K562 (cell line): ENCODE measurements around the gene SNX9. TPM values are rescaled to one million over a fixed set of nuclear protein-coding genes. Genes with fewer than 3 reads are reported as not detected.

Source experiments
- DPF2 ChIP-seq: fragments of 450-650 bp; IDR thresholded peaks from 2 replicates; pipeline ENCODE4 v1.6.1; 2016
- E2F4 ChIP-seq: sonication (generic); formaldehyde crosslinking; IDR thresholded peaks from 2 replicates; pipeline ENCODE4 v1.8.0; 2022; ENCODE audit warnings: mild to moderate bottlenecking, low read depth, missing genetic modification reagents
- FOXP4 ChIP-seq: sonication (generic); formaldehyde crosslinking; IDR thresholded peaks from 2 replicates; pipeline ENCODE4 v1.8.0; 2022; ENCODE audit warnings: mild to moderate bottlenecking, missing genetic modification reagents, borderline replicate concordance
- JUN ChIP-seq, 2 experiments: sonication (generic) in 1 of 2; formaldehyde crosslinking in 1 of 2; IDR thresholded peaks; 2 replicates each; pipeline versions ENCODE4 v1.6.1 to v1.8.0; 2012 to 2022; ENCODE audit warnings: borderline replicate concordance in 2 of 2, mild to moderate bottlenecking in 2 of 2, improper control_type of control experiment in 1 of 2, low read depth in 1 of 2, low read length in 1 of 2, missing genetic modification reagents in 1 of 2
- MCM2 ChIP-seq: fragments of 450-650 bp; IDR thresholded peaks from 2 replicates; pipeline ENCODE4 v1.6.1; 2017; ENCODE audit warnings: low read depth, mild to moderate bottlenecking
- MCM5 ChIP-seq: fragments of 450-650 bp; IDR thresholded peaks from 2 replicates; pipeline ENCODE4 v1.6.1; 2016; ENCODE audit warnings: low read depth
- MXI1 ChIP-seq: IDR thresholded peaks from 2 replicates; pipeline ENCODE4 v1.6.1; 2011; ENCODE audit warnings: low read depth, mild to moderate bottlenecking, improper control_type of control experiment, low read length
- NEUROD1 ChIP-seq: fragments of 150-350 bp; IDR thresholded peaks from 2 replicates; pipeline ENCODE4 v1.6.1; 2014; ENCODE audit warnings: borderline replicate concordance, low read length, low read depth; ENCODE audit not compliant: partially characterized antibody
- NFATC3 ChIP-seq: fragments of 450-650 bp; IDR thresholded peaks from 2 replicates; pipeline ENCODE4 v1.6.1; 2017; ENCODE audit warnings: mild to moderate bottlenecking
- PATZ1 ChIP-seq: fragments of 250-450 bp; sonication (Bioruptor Pico); IDR thresholded peaks from 2 replicates; pipeline ENCODE4 v1.5.0; 2020; ENCODE audit warnings: mild to moderate bottlenecking, borderline replicate concordance
- RNF219 ChIP-seq: fragments of 250-450 bp; sonication (Bioruptor Pico); IDR thresholded peaks from 2 replicates; pipeline ENCODE4 v1.5.0; 2022; ENCODE audit warnings: mild to moderate bottlenecking
- SMAD1 ChIP-seq: fragments of 150-350 bp; IDR thresholded peaks from 2 replicates; pipeline ENCODE4 v1.6.1; 2014; ENCODE audit warnings: low read length, low read depth; ENCODE audit not compliant: partially characterized antibody
- TOE1 ChIP-seq, 2 experiments: fragments of 450-650 bp in 1 of 2; sonication (generic) in 1 of 2; formaldehyde crosslinking in 1 of 2; IDR thresholded peaks; 2 replicates each; pipeline versions ENCODE4 v1.7.1 to v1.8.0; 2016 to 2022; ENCODE audit warnings: borderline replicate concordance in 2 of 2, mild to moderate bottlenecking in 2 of 2, antibody characterized with exemption in 1 of 2, inconsistent platforms in 1 of 2, low read depth in 1 of 2, missing genetic modification reagents in 1 of 2, moderate library complexity in 1 of 2
- WHSC1 ChIP-seq: IDR thresholded peaks from one replicate; pipeline ENCODE4 v1.6.1; 2012; ENCODE audit warnings: low read length, control low read depth, inconsistent platforms
- ZNF143 ChIP-seq: sonication (generic); formaldehyde crosslinking; IDR thresholded peaks from 2 replicates; pipeline ENCODE4 v1.9.0; 2022; ENCODE audit warnings: mild to moderate bottlenecking, missing genetic modification reagents
- ZNF175 ChIP-seq: fragments of 200-800 bp; sonication (Bioruptor generic); IDR thresholded peaks from 2 replicates; pipeline ENCODE4 v1.6.1; 2016; ENCODE audit warnings: low read depth, mild to moderate bottlenecking, missing genetic modification characterization, missing compliant biosample characterization
- ZNF311 ChIP-seq: fragments of 250-450 bp; sonication (Bioruptor Pico); IDR thresholded peaks from 2 replicates; pipeline ENCODE4 v1.4.0; 2020; ENCODE audit warnings: mild to moderate bottlenecking, moderate library complexity
- ZNF584 ChIP-seq: fragments of 200-800 bp; sonication (Bioruptor generic); IDR thresholded peaks from 2 replicates; pipeline ENCODE4 v1.6.1; 2016; ENCODE audit warnings: low read depth, mild to moderate bottlenecking, missing genetic modification characterization, missing compliant biosample characterization
- polyA plus RNA-seq, 8 experiments: library from polyadenylated mRNA; depleted of rRNA in 4 of 8; stranded (reverse) in 5 of 8; unstranded in 3 of 8; fragments of >200 nt; fragmentation: Nextera tagmentation in 2 of 8; fragmentation: Illumina TruSeq in 1 of 8; extraction: Ambion mirVana in 2 of 8; extraction: Trizol in 1 of 8; gene quantifications; 2 replicates each; pipeline versions ENCODE4 v1.2.1 to v1.2.3, GENCODE V29; 2011 to 2014; ENCODE audit warnings: inconsistent platforms in 1 of 8, missing spikeins in 1 of 8
- total RNA-seq, 7 experiments: library from RNA; depleted of rRNA in 6 of 7; stranded (reverse); fragments of >200 nt in 6 of 7; fragmentation: Illumina TruSeq in 2 of 7; extraction: Trizol in 2 of 7; gene quantifications; 2 replicates each; pipeline versions ENCODE4 v1.2.1 to v1.2.3, GENCODE V29; 2011 to 2021; ENCODE audit warnings: low replicate concordance in 1 of 7

SNX9 gene
- total and polyA plus RNA-seq, 9 of the 15 experiments (the other 6 are each of a cell fraction or from before 2014, with no cell fraction given) = 6.0 to 81.7 (median 57.1) TPM

GRCh38 chr6:157906537-157907061 lies 83.6 kb downstream of the SNX9 start (continued):
- TF ChIP-seq PATZ1 (CRISPR knock-in tag) (no peak), FOXP4 (no peak), NFATC3 (no peak), DPF2 (peak; percentile 93), RNF219 (no peak), ZNF143 (CRISPR knock-in tag) (no peak), ZNF175 (CRISPR knock-in tag) (no peak; the same call in none of the 2 replicates), TOE1 (IDR thresholded peaks at IDR 0.05; ENCODE audit: borderline replicate concordance) (no peak), TOE1 (CRISPR knock-in tag; IDR thresholded peaks at IDR 0.05; ENCODE audit: borderline replicate concordance, low read depth) (no peak), NEUROD1 (no peak), JUN (IDR thresholded peaks at IDR 0.05; ENCODE audit: borderline replicate concordance, low read depth, low read length) (peak; percentile 65), JUN (CRISPR knock-in tag; IDR thresholded peaks at IDR 0.05; ENCODE audit: borderline replicate concordance) (no peak), WHSC1 (no peak), MCM5 (no peak), E2F4 (no peak), MCM2 (no peak), ZNF311 (no peak), SMAD1 (no peak), MXI1 (no peak), ZNF584 (CRISPR knock-in tag) (peak; percentile 78)
